Endothelial cell of hepatic sinusoid (primary cell): ENCODE results near the gene SLC15A2.

Source experiments
- in situ Hi-C: cut with HindIII; loops from 2 replicates; pipeline ENCODE4 v1.10.0; 2017; ENCODE audit warnings: low sequenced_read_pairs

SLC15A2 gene

DNA sequence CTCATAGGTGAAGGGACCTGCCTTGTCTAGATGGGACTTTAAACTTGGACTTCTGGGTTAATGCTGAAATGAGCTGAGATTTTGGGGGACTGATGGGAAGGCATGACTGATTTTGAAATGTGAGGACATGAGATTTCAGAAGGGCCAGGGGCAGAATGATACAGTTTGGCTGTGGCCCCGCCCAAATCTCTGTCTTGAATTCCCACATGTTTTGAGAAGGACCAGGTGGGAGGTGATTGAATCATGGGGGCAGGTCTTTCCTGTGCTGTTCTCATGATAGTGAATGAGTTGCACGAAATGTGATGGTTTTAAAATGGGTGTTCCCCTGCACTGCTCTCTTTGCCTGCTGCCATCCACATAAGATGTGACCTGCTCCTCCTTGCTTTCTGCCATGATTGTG is 85.0 kb downstream of the SLC15A2 start:
- in situ Hi-C loops, result no loop called here

DNA sequence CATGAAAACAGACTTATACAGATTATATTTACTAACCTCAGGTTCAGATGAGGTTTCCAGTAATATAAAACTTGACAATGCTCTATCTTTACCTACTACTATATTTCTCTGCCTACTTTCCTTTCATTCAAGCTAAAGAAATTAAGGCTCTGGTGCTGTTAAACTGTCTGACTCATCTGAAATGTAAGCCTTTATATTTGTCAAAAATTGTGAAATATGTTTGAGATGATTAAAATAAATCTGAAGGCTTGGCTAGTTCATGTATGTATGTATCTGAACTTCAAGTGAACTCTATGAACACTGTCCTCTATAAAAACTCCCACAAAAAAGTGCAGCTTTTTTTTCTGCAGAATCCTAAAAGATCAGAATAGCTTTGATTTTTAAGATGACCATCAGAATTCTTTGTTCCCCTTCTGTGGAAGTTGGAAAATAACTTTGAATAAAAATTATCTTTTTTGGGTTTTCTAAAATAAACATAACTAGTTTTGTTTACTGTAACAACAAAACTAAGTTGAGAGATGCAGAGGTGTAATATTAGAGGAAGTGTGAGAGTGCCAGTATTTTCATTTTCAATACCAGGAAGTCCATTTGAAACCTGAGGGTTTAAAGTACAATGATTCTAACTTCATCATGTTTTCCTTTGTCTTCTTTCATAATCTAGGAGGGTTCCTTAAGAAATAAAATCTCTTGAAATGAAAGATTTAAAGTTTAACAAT is 85.7 kb downstream of the SLC15A2 start:
- in situ Hi-C loops, result no loop called here

DNA sequence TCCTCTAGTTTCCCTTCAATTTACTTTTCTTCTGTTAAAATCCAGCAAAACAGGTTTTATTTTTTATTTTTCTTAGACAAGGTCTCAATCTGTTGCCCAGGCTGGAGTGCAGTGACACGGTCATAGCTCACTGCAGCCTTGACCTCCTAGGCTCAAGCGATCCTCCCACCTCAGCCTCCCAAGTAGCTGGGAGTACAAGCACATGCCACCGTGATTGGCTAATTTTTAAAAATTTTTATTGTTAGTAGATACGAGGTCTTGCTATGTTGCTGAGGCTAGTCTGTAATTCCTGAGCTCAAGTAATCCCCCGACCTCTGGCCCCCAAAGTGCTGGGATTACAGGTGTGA is 86.2 kb downstream of the SLC15A2 start:
- in situ Hi-C loops, result no loop called here

DNA sequence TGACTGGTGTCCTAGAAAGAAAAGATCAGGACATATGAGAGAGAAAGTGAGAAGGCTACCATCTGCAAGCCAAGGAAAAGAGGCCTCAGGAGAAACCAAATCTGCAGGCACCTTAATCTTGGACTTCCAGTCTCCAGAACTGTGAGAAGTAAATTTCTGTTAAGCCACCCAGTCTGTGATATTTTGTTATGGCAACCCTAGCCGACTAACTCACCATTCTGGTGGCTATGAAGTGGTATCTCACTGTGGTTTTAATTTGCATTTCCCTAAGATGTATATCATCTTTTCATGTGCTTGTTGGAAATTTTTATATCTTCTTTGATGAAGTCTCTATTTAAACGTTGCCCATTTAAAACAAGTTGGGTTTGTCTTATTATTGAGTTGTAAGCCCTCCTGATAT is 87.3 kb downstream of the SLC15A2 start:
- in situ Hi-C loops, result no loop called here

DNA sequence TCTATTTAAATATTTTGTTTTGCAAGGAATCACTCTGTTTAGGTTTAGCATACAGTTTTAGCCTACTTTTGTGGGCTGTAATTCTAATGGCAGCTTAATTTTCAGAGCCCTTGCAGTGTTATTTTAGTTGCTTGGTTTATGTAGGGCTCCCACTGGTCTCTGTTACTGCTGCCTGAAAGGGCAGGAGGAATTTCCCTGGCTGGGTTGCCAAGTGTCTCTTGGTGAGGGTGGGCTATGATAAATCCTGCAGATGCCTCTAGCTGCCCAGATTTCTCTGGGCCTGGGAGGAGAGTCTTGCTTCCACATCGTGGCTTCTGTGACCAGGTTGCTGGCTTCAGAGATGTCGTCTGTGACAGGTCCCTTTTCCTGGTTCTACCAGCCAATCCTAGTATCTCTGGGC is 91.6 kb downstream of the SLC15A2 start:
- in situ Hi-C loops, result no loop called here

DNA sequence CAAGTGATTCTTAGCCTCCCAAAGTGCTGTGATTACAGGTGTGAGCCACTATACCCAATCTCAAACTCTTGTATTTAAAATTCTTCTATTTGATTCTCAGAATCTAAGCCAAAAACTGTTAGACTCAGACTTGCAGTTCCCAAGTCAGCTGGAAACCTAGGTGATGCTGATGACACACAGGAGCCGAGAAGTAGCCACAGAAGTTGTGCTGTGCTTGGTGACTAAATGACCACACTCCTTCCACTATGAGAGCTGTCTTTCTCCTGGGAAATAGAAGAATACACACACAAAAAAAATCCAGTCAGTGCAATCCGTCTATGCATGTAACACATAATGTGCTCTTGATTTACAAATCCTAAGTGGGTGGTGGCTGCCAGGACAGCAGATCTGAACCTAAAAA is 93.9 kb downstream of the SLC15A2 start:
- in situ Hi-C loops, result no loop called here

DNA sequence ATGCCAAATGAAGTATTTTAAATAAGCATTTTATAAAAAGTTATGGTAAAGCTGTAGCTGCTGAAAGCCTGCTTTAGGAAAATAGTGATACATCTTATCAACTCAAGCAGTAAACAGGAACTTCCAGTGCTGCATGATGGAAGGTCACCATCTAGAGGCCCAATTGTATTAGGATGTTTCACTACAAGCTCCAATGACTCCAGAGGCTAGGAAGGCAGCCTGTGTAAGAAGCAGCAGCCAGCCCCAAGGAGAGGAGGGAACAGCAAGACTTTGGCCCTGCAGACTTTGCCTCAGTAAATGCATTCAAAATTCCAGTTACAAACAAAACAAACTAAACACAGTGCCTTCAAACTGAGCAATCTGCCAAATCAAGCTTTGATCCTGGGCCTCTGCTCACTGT is 95.7 kb downstream of the SLC15A2 start:
- in situ Hi-C loops, result no loop called here

DNA sequence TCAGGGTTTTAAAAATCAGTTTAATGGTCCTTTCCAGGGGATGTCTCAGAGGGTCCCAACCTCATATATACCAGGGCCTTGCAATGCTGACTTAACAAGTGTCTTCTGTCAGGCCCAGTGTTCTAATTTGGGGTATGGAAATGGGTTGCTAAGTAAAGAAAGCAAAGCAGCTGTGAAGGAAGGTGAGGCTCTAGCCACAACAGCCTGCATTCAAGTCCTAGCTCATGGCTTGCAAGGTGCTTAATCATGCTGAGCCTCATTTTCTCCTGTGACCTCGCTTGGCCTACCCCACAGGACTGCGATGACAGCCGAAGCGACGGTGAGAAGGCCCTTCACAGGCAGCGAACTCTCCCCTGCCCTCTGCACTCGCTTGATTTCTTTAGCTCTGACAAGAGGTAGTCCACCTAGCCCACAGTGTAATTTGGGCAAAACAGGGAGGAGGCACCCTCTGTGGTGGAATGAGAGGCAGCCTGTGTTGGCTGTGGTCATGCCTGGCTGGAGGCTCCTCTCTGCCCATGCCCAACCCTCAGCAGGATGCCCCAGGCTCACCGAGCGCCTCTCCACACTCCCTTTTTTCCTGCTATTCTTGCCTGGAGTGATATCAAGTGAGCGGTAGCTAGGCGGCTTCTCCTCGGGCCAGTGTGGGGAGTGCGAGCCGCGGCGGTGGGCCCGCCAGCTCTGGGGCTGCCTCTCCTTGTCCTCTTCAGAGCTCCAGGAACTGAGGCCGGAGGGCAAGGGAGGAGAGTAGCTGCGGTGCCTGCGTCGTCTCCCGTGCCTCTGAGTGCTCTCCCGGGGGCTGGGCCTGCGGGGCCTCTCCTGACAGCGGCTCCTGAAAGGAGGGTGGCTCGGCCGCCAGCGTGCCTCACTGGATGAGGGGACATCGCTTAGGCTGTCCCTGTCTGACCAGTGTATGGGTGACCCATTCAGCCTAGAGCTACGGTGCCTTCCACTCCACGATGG is 98.7 kb downstream of the SLC15A2 start:
- in situ Hi-C loops, result no loop called here
